GM23248 (cell line): ENCODE measurements around the gene BTBD16. TPM values are rescaled to one million over a fixed set of nuclear protein-coding genes. Genes with fewer than 3 reads are reported as not detected.

Experiments
- DNase-seq: peaks from one replicate; pipeline ENCODE4 v3.0.0-alpha.2; 2015
- H2AFZ ChIP-seq: fragments of 200-600 bp; sonication (generic); 2 replicates; pipeline ENCODE4 v1.6.1; 2016; ENCODE audit warnings: antibody characterized with exemption
- H3F3A ChIP-seq: fragments of 200-600 bp; sonication (generic); 2 replicates; pipeline ENCODE4 v1.6.1; 2016; ENCODE audit warnings: mild to moderate bottlenecking, antibody characterized with exemption, mixed run types; ENCODE audit not compliant: insufficient read depth
- H3K27ac ChIP-seq: fragments of 200-600 bp; sonication (generic); 2 replicates; pipeline ENCODE4 v1.5.1; 2016; ENCODE audit warnings: mild to moderate bottlenecking
- H3K27me3 ChIP-seq: fragments of 200-600 bp; sonication (generic); replicated peaks from 2 replicates; pipeline ENCODE4 v1.6.1; 2016; ENCODE audit warnings: mild to moderate bottlenecking; ENCODE audit not compliant: insufficient read depth
- H3K36me3 ChIP-seq: fragments of 200-600 bp; sonication (generic); 2 replicates; pipeline ENCODE4 v1.6.1; 2016; ENCODE audit warnings: low read depth, mild to moderate bottlenecking
- H3K4me1 ChIP-seq: fragments of 200-600 bp; sonication (generic); 2 replicates; pipeline ENCODE4 v1.6.1; 2016; ENCODE audit warnings: mild to moderate bottlenecking; ENCODE audit not compliant: insufficient read depth
- H3K4me2 ChIP-seq: fragments of 200-600 bp; sonication (generic); one replicate; pipeline ENCODE4 v1.6.1; 2016; ENCODE audit warnings: mild to moderate bottlenecking; ENCODE audit not compliant: unreplicated experiment
- H3K4me3 ChIP-seq: fragments of 200-600 bp; sonication (generic); 2 replicates; pipeline ENCODE4 v1.5.1; 2016; ENCODE audit warnings: mild to moderate bottlenecking
- H3K79me2 ChIP-seq: fragments of 200-600 bp; sonication (generic); 2 replicates; pipeline ENCODE4 v1.6.1; 2016; ENCODE audit warnings: mild to moderate bottlenecking; ENCODE audit not compliant: insufficient read depth
- H3K9ac ChIP-seq: fragments of 200-600 bp; sonication (generic); 2 replicates; pipeline ENCODE4 v1.6.1; 2016; ENCODE audit warnings: mild to moderate bottlenecking
- H3K9me2 ChIP-seq: fragments of 200-600 bp; sonication (generic); 2 replicates; pipeline ENCODE4 v1.6.1; 2016; ENCODE audit warnings: mixed run types, mild to moderate bottlenecking, moderate library complexity; ENCODE audit not compliant: insufficient read depth
- H3K9me3 ChIP-seq: fragments of 200-600 bp; sonication (generic); one replicate; pipeline ENCODE4 v1.6.1; 2017; ENCODE audit warnings: low read depth
- H4K20me1 ChIP-seq: fragments of 200-600 bp; sonication (generic); 2 replicates; pipeline ENCODE4 v1.6.0; 2016; ENCODE audit not compliant: insufficient read depth
- EZH2 ChIP-seq: fragments of 200-600 bp; sonication (generic); IDR thresholded peaks from 2 replicates; pipeline ENCODE4 v1.6.1; 2018; ENCODE audit warnings: antibody characterized with exemption, mild to moderate bottlenecking; ENCODE audit not compliant: insufficient read depth, poor library complexity, severe bottlenecking
- EZH2phosphoT487 ChIP-seq: fragments of 200-600 bp; sonication (generic); IDR thresholded peaks from 2 replicates; pipeline ENCODE4 v1.6.1; 2018; ENCODE audit warnings: antibody characterized with exemption, moderate library complexity, mild to moderate bottlenecking, low read depth; ENCODE audit not compliant: insufficient read depth
- WGBS, 2 experiments: methylation state at CpG; one replicate each; pipeline ENCODE4 v1.1.6; 2015 to 2017; ENCODE audit warnings: low lambda C conversion rate in 2 of 2, low coverage in 1 of 2; ENCODE audit errors: missing lambda C conversion rate in 2 of 2; 5-methylcytosine and 5-hydroxymethylcytosine counted together
- in situ Hi-C: fragments of 300-500 bp; cut with MboI; formaldehyde crosslinking; loops from 2 replicates; pipeline ENCODE4 v1.15.0; 2020
- polyA plus RNA-seq: library from polyadenylated mRNA; unstranded; fragments of >200 nt; fragmentation: Nextera tagmentation; extraction: Ambion mirVana; gene quantifications from 2 replicates; pipeline ENCODE4 v1.2.1, GENCODE V29; 2016
- total RNA-seq: library from RNA; depleted of rRNA; stranded (reverse); fragments of >200 nt; shearing (Covaris generic); gene quantifications from 2 replicates; pipeline ENCODE4 v1.2.3, GENCODE V29; 2014

BTBD16 gene
- total and polyA plus RNA-seq, 2 experiments from 2014 or later: not detected

DNA sequence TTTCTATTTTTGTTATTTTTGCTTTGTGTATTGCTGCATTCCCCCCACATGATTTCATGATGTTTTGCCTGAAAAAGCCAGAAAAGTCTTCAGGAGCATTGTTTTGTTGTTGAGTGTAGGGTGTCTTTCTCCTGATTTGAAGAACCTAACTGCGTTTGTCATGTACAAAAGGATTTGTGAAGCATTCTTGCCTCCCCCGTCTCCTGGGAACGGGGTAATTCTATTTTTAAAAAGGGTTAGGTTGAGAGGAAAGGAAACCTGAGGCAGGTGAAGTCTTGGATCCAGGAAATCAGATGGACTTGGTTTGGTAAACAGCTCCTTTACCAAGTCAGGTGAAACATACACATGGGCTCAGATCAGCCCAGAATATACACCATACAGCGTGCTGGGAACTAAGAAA is 26.0 kb upstream of the BTBD16 start:
- Histone ChIP-seq H3K9me3 (no peaks in the 10 kb centered on the region), H3K4me1 (peaks cover 1% of the 10 kb centered on the region; the same call in 1 of the 2 replicates), H2AFZ (no peak overlapping the region), H3K27ac (no peak overlapping the region), H4K20me1 (no peaks in the 10 kb centered on the region), H3K36me3 (peaks cover 2% of the 10 kb centered on the region; the same call in 1 of the 2 replicates), H3K4me2 (no peak overlapping the region), H3K4me3 (no peak overlapping the region), H3F3A (no peaks in the 10 kb centered on the region), H3K9ac (no peak overlapping the region), H3K27me3 (no peaks in the 10 kb centered on the region), H3K79me2 (no peaks in the 10 kb centered on the region), H3K9me2 (no peaks in the 10 kb centered on the region)
- WGBS, 2 experiments: 86 to 95% methylated on average over 4 of the region's 4 CpGs
- in situ Hi-C loops: no loop called here
- TF ChIP-seq EZH2phosphoT487 (no peak), EZH2 (no peak)
- no peak for DNase-seq

DNA sequence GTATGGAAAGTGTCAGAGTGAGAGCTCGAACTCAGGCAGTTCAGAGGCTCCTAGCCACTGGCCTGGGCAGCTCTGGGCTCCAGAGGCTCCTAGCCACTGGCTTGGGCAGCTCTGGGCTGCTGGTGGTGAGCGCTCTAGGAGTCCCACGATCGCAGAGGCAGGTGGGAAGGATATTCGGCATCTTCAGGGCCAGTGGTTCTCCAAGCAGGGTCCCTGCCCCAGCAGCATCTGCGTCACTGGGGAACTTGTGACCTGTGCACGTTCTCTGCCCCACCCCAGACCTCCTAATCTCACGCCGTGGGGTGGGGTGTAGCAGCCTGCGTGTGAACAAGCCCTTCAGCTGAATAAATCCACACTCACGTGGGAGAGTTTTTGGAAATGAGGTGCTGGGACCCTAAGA is 25.2 kb upstream of the BTBD16 start:
- 93 to 97% methylated on average over 11 of the region's 11 CpGs for WGBS, 2 experiments
- no peak for DNase-seq
- no peaks in the 10 kb centered on the region for H3K9me2 ChIP-seq
- no peak overlapping the region for H3K27ac ChIP-seq
- no peaks in the 10 kb centered on the region for H3K27me3 ChIP-seq
- no peak overlapping the region for H3K4me3 ChIP-seq
- H3K4me2 ChIP-seq: no peak overlapping the region
- H2AFZ ChIP-seq: no peak overlapping the region
- H3K9me3 ChIP-seq: no peaks in the 10 kb centered on the region
- H3K79me2 ChIP-seq: no peaks in the 10 kb centered on the region
- TF ChIP-seq EZH2phosphoT487: no peak
- TF ChIP-seq EZH2: no peak
- in situ Hi-C loops: no loop called here
- peaks cover 2% of the 10 kb centered on the region; the same call in 1 of the 2 replicates for H3K36me3 ChIP-seq
- no peaks in the 10 kb centered on the region for H3K4me1 ChIP-seq
- no peaks in the 10 kb centered on the region for H4K20me1 ChIP-seq
- H3K9ac ChIP-seq: no peak overlapping the region
- H3F3A ChIP-seq: no peaks in the 10 kb centered on the region

DNA sequence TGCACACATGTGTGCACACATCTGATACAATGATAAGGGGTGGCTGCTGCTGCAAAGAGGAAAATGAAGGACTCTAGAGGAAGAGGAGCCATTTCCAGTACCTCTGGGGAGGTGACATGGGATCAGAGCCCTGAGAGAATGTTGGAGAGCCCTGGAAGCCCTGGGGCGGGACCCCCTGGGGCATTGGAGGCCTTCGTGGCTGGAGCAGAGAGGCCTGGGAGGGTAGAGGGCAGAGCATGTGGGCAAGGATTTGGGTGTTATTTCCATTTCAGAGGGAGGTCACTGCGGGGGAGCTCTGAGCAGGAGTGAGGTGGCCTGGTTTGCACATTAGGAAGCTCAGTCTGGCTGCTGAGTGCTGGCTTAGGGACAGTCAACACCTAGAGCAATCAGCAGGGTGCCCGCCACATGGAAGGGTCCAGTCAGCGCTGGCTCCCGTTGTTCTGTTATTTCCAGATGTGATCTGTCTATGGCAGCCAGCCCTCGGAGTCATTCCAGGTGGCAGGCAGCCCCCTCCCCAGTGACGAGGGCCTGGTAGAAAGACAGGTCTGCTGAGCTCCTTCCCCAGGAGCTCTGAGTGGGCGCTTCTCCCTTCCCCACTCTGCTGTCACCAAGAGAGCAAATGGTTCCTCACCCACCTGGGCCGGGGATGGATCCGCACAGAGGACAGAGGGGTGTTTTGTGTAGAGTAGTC is 24.1 kb upstream of the BTBD16 start:
- in situ Hi-C loops: no loop called here

DNA sequence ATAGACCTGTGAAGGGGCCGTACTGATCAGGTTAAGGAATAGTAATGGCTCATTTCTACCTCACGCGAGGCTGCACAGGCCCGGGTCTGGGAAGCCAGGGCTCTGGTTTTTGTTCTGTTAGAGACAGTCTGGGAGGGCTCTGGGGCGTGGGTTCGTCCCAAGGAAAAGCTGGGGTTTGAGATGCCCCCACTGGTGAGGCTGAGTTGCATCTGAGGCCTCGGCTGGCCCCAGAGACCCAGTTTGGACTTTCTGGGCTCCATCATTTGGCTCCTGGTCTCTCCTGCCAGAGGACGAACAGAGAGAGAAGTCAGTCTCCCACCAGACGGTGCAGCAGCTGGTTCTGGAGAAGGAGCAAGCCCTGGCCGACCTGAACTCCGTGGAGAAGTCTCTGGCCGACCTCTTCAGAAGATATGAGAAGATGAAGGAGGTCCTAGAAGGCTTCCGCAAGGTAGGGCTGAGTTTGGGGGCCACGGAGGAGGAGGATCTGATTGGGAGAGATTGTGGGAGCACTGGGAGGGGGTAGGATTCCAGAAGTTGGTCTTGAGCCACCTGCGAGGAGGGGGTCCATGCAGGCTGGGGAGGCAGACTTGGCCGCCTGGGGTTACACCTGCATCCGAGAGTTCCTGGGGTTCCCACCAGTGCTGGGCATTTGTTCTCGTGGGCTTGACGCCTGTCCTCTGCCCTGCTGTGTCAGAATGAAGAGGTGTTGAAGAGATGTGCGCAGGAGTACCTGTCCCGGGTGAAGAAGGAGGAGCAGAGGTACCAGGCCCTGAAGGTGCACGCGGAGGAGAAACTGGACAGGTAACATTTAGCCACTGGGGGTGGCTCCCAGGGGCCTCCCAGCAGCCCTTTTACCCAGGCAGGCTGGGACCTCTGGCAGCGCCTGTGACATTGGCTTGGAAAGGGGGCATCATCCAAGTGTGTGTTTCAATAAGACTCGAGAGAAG is 22.5 kb upstream of the BTBD16 start:
- TF ChIP-seq EZH2phosphoT487 (no peak), EZH2 (no peak)
- H3K4me2 ChIP-seq: no peak overlapping the region
- no peak overlapping the region for H3K4me3 ChIP-seq
- DNase-seq: no peak
- H3K9me2 ChIP-seq: no peaks in the 10 kb centered on the region
- H3K9me3 ChIP-seq: no peaks in the 10 kb centered on the region
- H3F3A ChIP-seq: no peaks in the 10 kb centered on the region
- 94 to 95% methylated on average over 24 to 25 of the region's 25 CpGs for WGBS, 2 experiments
- no peaks in the 10 kb centered on the region for H3K79me2 ChIP-seq
- no peak overlapping the region for H3K9ac ChIP-seq
- in situ Hi-C loops: no loop called here
- no peaks in the 10 kb centered on the region for H3K27me3 ChIP-seq
- H3K4me1 ChIP-seq: no peaks in the 10 kb centered on the region
- no peak overlapping the region for H2AFZ ChIP-seq
- no peak overlapping the region for H3K27ac ChIP-seq
- H3K36me3 ChIP-seq: no peaks in the 10 kb centered on the region
- H4K20me1 ChIP-seq: no peaks in the 10 kb centered on the region

More for the DNA sequence above, 24.1 kb upstream of the BTBD16 start:
- WGBS, 2 experiments: 87 to 93% methylated on average over 9 to 11 of the region's 11 CpGs
- no peak for TF ChIP-seq EZH2phosphoT487
- no peak for TF ChIP-seq EZH2
- Histone ChIP-seq H3K4me3 (no peak overlapping the region), H3K9ac (no peak overlapping the region), H3K9me2 (no peaks in the 10 kb centered on the region), H3K4me1 (no peaks in the 10 kb centered on the region), H3K27ac (no peak overlapping the region), H3K9me3 (no peaks in the 10 kb centered on the region), H3K36me3 (peaks cover 2% of the 10 kb centered on the region; the same call in 1 of the 2 replicates), H3K79me2 (no peaks in the 10 kb centered on the region), H3F3A (no peaks in the 10 kb centered on the region), H4K20me1 (no peaks in the 10 kb centered on the region), H3K4me2 (no peak overlapping the region), H3K27me3 (no peaks in the 10 kb centered on the region), H2AFZ (no peak overlapping the region)
- DNase-seq: no peak
